ENCODE measurements around the gene CNTN4. TPM values are rescaled to one million over a fixed set of nuclear protein-coding genes. Genes with fewer than 3 reads are reported as not detected.
A peak's percentile ranks its signal among the peaks of the same experiment; 100 is the strongest.

CNTN4 gene
- total and polyA plus RNA-seq, 2 of the 8 experiments (the other 6 are each of a cell fraction or from before 2014, with no cell fraction given) = 0.41 to 2.2 TPM

DNA sequence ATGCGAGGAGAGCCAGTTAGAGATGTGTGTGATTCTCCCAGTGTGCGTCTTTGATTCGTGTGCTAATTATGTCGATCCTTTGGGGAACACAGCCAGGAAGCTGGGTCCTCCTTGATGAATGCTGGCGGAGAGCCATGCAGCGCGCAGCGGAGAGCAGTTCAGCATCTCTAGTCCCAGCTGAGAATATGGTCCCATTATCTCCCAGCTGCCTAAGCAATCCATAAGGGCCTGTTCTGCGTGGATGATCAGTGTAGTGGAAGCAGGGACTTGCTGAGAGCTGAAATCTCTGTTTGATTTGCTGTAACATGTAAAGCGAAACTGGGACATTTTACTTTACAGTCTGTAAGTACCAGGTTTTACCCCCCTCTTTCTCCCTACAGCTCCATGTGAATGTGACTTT is 412.7 kb downstream of the CNTN4 start:
- no peak overlapping the region for H3K14ac ChIP-seq (ENCODE audit: insufficient read length)
- no peaks in the 10 kb centered on the region for H3K79me1 ChIP-seq (ENCODE audit: low read depth, low read length)
- POLR2A ChIA-PET (ENCODE audit: partially characterized antibody) = no interaction called here
- WGBS, 2 experiments (ENCODE audit: extremely low coverage in 1 of 2, insufficient coverage in 1 of 2, insufficient read length in 1 of 2, insufficient replicate concordance in 2 of 2, low coverage in 1 of 2, low lambda C conversion rate in 2 of 2, missing lambda C conversion rate in 1 of 2) = 37% methylated on average over 10 of the region's 10 CpGs; no CpG with 5 or more reads in 1 of the 2 experiments
- H2BK15ac ChIP-seq (ENCODE audit: low read length) = no peak overlapping the region
- H3K9me3 ChIP-seq (ENCODE audit: insufficient read depth in 2 of 2, low read depth in 1 of 2, low read length in 1 of 2) = no peaks in the 10 kb centered on the region
- no peak overlapping the region for H2BK20ac ChIP-seq (ENCODE audit: low read length)
- H3K27me3 ChIP-seq (replicated peaks in 1 of 4; ENCODE audit: control insufficient read depth in 3 of 4, extremely low read depth in 1 of 4, insufficient read depth in 3 of 4, low read length in 3 of 4) = peaks cover 0 to 4% (median 2%) of the 10 kb centered on the region in 4 experiments; a peak in 4 of 7 replicates
- H4K5ac ChIP-seq (ENCODE audit: insufficient read length, low read depth, low read length) = no peak overlapping the region
- H2AK5ac ChIP-seq (ENCODE audit: low read depth, low read length) = no peak overlapping the region
- no peak overlapping the region for H3K23ac ChIP-seq (ENCODE audit: insufficient read length)
- no peak overlapping the region for H2BK5ac ChIP-seq (ENCODE audit: low read depth, low read length)
- CTCF ChIA-PET (ENCODE audit: partially characterized antibody) = interaction anchor here (0.6 to 1.1 kb wide), 2 partner anchors 309 to 1439 kb away, joined by 3 to 4 read pairs; no protein-coding TSS in a partner anchor
- no peak overlapping the region for H3K9ac ChIP-seq (replicated peaks in 1 of 4; ENCODE audit: extremely low read depth in 1 of 4, low read depth in 3 of 4, low read length in 3 of 4)
- peaks cover 0 to 2% (median 0%) of the 10 kb centered on the region in 4 experiments; a peak in 2 of 7 replicates for H3K4me1 ChIP-seq (replicated peaks in 1 of 4; ENCODE audit: control insufficient read depth in 3 of 4, insufficient read depth in 4 of 4, low read length in 3 of 4)
- no peak overlapping the region for H3K18ac ChIP-seq (ENCODE audit: extremely low read depth, low read length)
- H3K23me2 ChIP-seq (ENCODE audit: low read depth, low read length) = no peaks in the 10 kb centered on the region
- no peaks in the 10 kb centered on the region for H3K36me3 ChIP-seq (ENCODE audit: control insufficient read depth in 2 of 4, insufficient read depth in 4 of 4, low read length in 3 of 4)
- DNase-seq (ENCODE audit: low read depth in 1 of 2, low spot score in 2 of 2) (peak in 1 of 2 experiments; percentile 47), FAIRE-seq (peak; percentile 7)
- no peak for TF ChIP-seq BACH1 (IDR thresholded peaks at IDR 0.05; ENCODE audit: low read length)
- peak; percentile 68; the same call in 1 of the 2 replicates for TF ChIP-seq TCF12 (IDR thresholded peaks at IDR 0.05; ENCODE audit: low read depth, low read length)
- TF ChIP-seq POLR2AphosphoS5 (IDR thresholded peaks at IDR 0.05; ENCODE audit: low read depth, low read length) = peak; percentile 81
- 0 out of 4 replicates have a peak overlapping the region, but pooled peaks of 1 of the 2 experiments have one; percentile 23 for H3K4me2 ChIP-seq (ENCODE audit: insufficient read depth in 1 of 2, low read depth in 2 of 2, low read length in 2 of 2)
- no peak overlapping the region for H2BK12ac ChIP-seq (ENCODE audit: low read depth, low read length)
- no peaks in the 10 kb centered on the region for H3K79me2 ChIP-seq (ENCODE audit: control insufficient read depth in 1 of 2, insufficient read depth in 2 of 2, low read length in 2 of 2)
- H2BK120ac ChIP-seq (replicated peaks; ENCODE audit: low read depth, low read length) = no peak overlapping the region
- no peak overlapping the region for H4K8ac ChIP-seq (ENCODE audit: extremely low read depth, insufficient read depth, low read length)
- no peak overlapping the region for H3K56ac ChIP-seq (replicated peaks; ENCODE audit: insufficient read length, low read depth, low read length)
- no peak overlapping the region for H3K27ac ChIP-seq (ENCODE audit: low read depth, low read length)
- no peak overlapping the region for H3K4ac ChIP-seq (replicated peaks; ENCODE audit: insufficient read length, low read depth, low read length)
- H2AFZ ChIP-seq (ENCODE audit: low read length) = no peak overlapping the region
- no peak overlapping the region for H3K4me3 ChIP-seq (ENCODE audit: extremely low read depth in 1 of 4, insufficient read depth in 2 of 4, low read depth in 3 of 4, low read length in 4 of 4)
- H4K20me1 ChIP-seq (replicated peaks in 1 of 2; ENCODE audit: control insufficient read depth in 1 of 2, insufficient read depth in 2 of 2, low read length in 2 of 2) = no peaks in the 10 kb centered on the region
- no peak overlapping the region for H4K91ac ChIP-seq (replicated peaks; ENCODE audit: insufficient read length, low read length)
